ENCODE results near the gene TOR4A. TPM values are rescaled to one million over a fixed set of nuclear protein-coding genes. Genes with fewer than 3 reads are reported as not detected.

Gene TOR4A
- 1 to 10 TPM; 3.3 to 9.0 (median 6.6) TPM for total RNA-seq

DNA sequence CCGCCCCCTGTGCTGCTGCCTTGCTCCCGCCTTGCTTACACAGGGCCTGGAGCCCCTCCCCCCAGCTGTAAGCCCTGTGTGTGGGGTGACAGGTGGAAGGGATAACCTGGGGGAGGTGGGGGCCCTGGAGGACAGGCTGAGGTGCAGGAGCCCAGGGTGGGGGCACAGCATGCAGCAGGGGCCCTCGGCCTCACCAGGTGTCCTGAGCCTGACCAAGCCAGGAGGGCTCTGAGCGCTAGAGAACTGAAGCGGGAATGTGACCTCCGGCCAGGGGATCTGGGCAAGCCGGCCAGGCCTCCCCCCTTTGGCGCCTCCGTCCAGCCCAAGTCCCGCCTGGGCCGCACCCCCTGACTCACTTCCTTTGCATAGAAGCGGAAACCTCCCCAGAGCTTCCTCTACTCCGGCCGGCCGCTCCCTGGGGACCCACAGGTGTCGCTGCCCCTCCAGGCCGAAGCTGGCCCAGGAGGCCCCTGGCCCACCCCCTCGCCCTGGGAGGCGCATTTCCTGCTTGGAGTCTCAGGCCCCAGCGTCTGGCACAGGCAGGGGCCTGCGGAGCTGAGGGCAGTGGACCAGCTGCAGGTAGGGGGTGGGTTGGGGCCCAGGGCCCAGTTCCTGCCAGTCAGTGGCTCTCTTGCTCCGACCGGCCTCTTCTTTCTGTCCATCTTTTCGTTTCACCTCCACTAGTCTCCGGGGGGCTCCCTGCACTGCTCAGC lies at the start of gene TOR4A:
TSS of gene TOR4A (plus strand) at position 398 of the 713 bp plus-strand sequence. CDS start 964 bp downstream, outside the sequence.
- TF ChIP-seq, protein P1, sequence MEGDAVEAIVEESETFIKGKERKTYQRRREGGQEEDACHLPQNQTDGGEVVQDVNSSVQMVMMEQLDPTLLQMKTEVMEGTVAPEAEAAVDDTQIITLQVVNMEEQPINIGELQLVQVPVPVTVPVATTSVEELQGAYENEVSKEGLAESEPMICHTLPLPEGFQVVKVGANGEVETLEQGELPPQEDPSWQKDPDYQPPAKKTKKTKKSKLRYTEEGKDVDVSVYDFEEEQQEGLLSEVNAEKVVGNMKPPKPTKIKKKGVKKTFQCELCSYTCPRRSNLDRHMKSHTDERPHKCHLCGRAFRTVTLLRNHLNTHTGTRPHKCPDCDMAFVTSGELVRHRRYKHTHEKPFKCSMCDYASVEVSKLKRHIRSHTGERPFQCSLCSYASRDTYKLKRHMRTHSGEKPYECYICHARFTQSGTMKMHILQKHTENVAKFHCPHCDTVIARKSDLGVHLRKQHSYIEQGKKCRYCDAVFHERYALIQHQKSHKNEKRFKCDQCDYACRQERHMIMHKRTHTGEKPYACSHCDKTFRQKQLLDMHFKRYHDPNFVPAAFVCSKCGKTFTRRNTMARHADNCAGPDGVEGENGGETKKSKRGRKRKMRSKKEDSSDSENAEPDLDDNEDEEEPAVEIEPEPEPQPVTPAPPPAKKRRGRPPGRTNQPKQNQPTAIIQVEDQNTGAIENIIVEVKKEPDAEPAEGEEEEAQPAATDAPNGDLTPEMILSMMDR (IDR thresholded peaks at IDR 0.05; ENCODE audit: low read depth): no peak

DNA sequence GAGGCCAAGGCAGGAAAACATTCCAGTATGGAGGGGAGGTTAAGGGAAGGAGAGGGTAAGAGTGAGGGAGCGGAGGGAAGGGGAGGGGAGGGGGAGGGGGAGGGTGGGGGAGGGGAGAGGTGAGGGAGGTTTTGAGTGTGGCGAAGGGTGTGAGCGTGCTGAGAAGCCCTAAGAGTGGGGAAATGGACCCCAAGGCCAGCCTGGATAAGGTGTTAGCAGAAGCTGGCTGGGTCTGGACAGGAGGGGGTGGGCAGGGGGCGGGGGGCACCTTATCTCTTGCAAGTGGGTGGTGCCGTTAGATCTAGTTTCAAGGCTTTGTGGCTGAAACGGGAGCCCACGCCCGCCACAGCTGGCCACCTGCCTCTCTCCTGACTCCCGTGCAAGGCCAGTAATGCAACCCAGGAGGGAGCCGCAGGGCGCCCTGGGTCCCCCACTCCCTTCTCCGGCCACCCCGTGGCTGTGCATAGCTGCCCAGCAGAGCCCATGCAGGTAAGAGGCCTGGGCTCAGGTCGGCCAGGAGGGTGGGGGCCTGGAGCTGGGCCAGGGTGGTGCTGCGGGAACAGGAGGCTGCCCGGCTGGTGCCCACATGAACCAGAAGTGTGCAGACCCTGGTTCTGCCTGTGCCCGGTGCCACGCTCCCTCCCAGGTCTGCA lies 49.5 kb upstream of the TOR4A start:
- TF ChIP-seq, protein P1 (IDR thresholded peaks at IDR 0.05; ENCODE audit: low read depth): no peak

DNA sequence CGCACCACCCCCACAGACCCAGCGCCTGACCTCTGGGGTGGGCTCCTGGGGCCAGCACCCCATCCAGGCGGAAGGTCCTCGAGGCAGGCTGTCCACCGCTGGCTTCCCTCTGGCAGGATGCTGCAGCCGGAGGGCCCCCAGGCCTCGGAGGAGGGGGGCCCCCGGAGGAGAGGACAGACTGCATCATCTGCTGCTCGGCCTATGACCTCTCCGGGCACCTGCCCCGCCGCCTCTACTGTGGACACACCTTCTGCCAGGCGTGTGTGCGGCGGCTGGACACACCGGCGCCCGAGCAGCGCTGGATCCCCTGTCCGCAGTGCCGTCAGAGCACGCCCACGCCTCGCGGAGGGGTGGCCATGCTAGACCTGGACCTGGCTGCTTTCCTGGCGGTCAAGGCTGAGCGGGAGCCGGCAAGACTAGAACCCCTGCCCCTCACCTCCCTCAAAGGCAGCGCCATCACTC lies 49.0 kb upstream of the TOR4A start:
- TF ChIP-seq, protein P1 (IDR thresholded peaks at IDR 0.05; ENCODE audit: low read depth): no peak

DNA sequence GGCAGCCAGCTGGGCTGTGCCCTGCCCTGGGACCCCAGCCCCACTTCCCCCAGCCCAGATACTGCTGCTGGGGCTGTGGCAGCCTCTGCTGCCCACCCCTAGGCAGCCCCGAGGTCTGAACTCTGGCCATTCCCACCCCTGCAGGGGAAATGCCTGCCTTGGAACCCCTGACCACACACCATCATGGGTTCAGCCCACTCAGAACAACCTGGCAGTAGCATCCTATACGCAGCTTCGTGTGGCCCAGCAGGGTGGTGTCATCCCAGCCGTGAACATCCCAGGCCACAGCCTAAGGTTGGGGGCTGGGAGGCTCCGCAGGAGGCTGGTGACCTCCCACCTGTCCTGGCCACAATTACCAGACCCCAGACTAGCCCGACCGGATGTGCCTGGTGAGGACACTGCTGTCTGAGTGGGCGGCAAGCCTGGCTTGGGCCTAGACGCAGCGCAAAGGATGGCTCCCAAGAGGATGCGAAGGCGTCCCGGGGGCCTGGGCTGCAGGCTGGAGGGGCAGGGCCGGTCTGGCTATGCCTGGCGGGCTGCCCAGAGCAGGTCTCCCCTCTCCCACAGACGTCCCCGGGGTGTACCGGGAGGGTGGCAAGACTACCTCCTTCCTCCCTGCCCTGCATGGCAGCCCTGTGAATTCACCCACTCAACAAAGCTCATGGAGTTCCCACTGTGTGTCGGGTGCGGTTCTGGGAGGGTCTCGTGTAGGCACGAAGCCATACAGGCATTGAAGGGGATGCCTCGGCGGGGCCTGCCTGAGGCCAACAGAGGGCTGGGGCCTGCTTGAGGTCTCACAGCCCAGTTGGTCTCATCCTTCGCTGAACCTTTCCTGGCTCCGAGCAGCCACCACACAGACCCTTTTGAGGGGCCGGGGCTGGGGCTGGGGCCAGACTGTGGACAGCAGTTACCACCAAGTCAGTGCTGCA lies 48.3 kb upstream of the TOR4A start:
- TF ChIP-seq, protein P1 (IDR thresholded peaks at IDR 0.05; ENCODE audit: low read depth): no peak

DNA sequence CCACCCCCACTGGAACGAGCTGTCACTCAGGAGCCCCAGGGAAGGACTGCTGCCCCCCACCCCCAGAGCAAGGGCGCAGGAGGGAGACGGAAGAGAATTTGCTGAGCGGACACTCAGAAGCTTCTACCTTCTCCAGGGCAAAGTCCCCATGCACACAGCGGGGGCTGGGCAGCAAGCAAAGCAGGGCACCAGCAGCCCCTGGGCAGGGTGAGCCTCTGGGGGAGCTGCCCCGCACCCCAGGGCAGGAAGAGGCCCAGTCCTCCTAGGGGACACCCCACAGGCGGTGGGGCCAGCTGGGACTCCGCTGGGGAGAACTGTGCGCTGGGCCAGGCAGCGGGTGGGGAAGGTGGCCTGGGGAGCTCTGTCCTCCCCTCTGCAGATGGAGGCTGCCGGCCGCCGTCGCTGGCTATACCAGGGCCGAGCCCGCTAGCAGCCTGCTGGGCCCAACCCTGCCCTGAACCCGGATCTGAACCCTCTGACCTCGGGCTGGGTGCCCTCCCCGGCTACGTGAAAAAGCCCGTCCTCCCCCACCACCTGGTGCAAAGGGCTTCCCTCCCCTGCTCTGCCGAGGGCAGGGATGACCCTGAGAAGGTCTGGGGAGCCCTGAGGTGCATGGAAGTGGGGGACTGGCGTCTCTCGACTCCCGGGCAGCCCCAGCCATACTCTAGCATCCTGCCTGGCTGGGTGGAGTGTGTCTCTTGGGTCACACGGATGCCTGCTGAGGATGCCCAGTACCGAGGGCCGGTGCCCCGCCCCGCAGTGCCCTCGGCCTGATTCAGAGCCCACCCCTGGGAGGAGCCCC lies 47.4 kb upstream of the TOR4A start:
- TF ChIP-seq, protein P1 (IDR thresholded peaks at IDR 0.05; ENCODE audit: low read depth): no peak

DNA sequence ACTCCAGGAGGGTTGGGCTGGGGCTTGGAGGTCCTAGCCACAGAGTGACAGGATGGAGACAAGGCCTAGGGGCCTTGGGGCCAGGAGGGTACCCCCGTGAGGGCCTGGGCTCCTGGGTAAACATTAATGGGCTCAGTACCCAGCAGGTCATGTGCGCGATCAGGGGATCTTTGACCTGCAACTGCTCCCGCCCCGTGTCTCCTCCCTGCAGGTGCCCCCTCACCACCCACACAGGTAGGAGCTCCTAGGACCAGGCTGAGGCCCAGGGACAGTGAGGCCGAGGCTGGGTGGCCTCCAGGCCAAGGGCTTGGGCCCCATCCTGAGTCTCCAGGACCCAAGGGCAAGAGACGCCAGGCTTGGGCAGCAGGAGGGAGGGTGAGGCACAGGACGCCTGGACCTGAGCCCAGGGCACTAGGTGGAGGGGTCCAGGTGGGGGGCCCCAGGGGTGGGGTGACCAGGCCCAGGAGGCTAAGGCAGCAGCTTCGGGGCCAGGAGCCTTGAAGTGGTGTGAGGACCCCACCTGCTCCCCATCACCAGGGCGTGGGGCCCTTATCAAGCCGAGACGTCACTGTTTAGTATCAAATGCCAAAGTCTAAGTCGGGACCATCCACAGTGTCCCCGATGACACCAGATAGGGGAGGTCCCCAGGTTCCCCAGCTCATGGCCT lies 46.7 kb upstream of the TOR4A start, which contains the start of gene SLC34A3:
TSS of gene SLC34A3 (plus strand) at position 197 of the 667 bp plus-strand sequence. CDS start 802 bp downstream, outside the sequence.
- TF ChIP-seq, protein P1 (IDR thresholded peaks at IDR 0.05; ENCODE audit: low read depth): no peak
